Measurements from ENCODE around the gene LYZL1.
"Not testable (repeated sequence)": the region's sequence is repeated elsewhere in the genome, so short reads cannot be mapped to it uniquely, and the experiment has no call there.

LYZL1 gene

GRCh38 chr10:29304995-29305335, 16.1 kb downstream of the LYZL1 start:
- DNase-seq = no peak

- DNase-seq = no peak
Measured at GRCh38 chr10:29306688-29307087, 17.8 kb downstream of the LYZL1 start.

GRCh38 chr10:29308142-29308541, 19.3 kb downstream of the LYZL1 start:
- DNase-seq = not testable (repeated sequence)

- DNase-seq = no peak
Measured at GRCh38 chr10:29309465-29309864, 20.6 kb downstream of the LYZL1 start.

- DNase-seq = not testable (repeated sequence)
Measured at GRCh38 chr10:29310463-29310862, 21.6 kb downstream of the LYZL1 start.

- no peak for DNase-seq
Measured at GRCh38 chr10:29313071-29313470, 24.2 kb downstream of the LYZL1 start.

- DNase-seq = no peak
Measured at GRCh38 chr10:29314726-29315125, 25.9 kb downstream of the LYZL1 start.

GRCh38 chr10:29315814-29316213, 26.9 kb downstream of the LYZL1 start:
- DNase-seq = no peak

- no peak for DNase-seq
Measured at GRCh38 chr10:29316308-29317026, 27.6 kb downstream of the LYZL1 start.

- no peak for DNase-seq
Measured at GRCh38 chr10:29317027-29317420, 28.2 kb downstream of the LYZL1 start.

- DNase-seq = no peak
Measured at GRCh38 chr10:29317423-29318021, 28.7 kb downstream of the LYZL1 start.

GRCh38 chr10:29318141-29319071, 29.5 kb downstream of the LYZL1 start:
- peak in 27 of 56 donors; percentile 1 to 63 (median 18) for DNase-seq

- DNase-seq = no peak
Measured at GRCh38 chr10:29319205-29319781, 30.4 kb downstream of the LYZL1 start.

- not testable (repeated sequence) for DNase-seq
Measured at GRCh38 chr10:29320680-29321121, 31.8 kb downstream of the LYZL1 start.

- DNase-seq = no peak
Measured at GRCh38 chr10:29321656-29322055, 32.8 kb downstream of the LYZL1 start.

GRCh38 chr10:29322918-29323317, 34.0 kb downstream of the LYZL1 start:
- no peak for DNase-seq

GRCh38 chr10:29323367-29323766, 34.5 kb downstream of the LYZL1 start:
- no peak for DNase-seq

GRCh38 chr10:29324220-29324841, 35.5 kb downstream of the LYZL1 start:
- no peak for DNase-seq

GRCh38 chr10:29326299-29326698, 37.4 kb downstream of the LYZL1 start:
- no peak for DNase-seq

GRCh38 chr10:29326886-29327745, 38.2 kb downstream of the LYZL1 start:
- no peak for DNase-seq

All from nucleus accumbens (tissue), 56 donors.